Measurements from ENCODE around the gene PRSS56.

The PRSS56 gene

GRCh38 chr2:232511336-232511890 is 8.8 kb upstream of the PRSS56 start:
- DNase-seq (ENCODE audit: low spot score) = no peak
- POLR2A ChIA-PET (ENCODE audit: low non-redundant PET) = no interaction called here
- CTCF ChIA-PET = interaction anchor here (1.0 to 2.9 kb wide), 2 partner anchors 11 to 67 kb away, joined by 3 to 12 read pairs; no protein-coding TSS in a partner anchor

GRCh38 chr2:232512602-232513001 is 7.6 kb upstream of the PRSS56 start:
- CTCF ChIA-PET = interaction anchor here (0.6 to 2.9 kb wide), 2 partner anchors 9 to 57 kb away, joined by 4 to 12 read pairs; no protein-coding TSS in a partner anchor
- TF ChIP-seq, protein P1, sequence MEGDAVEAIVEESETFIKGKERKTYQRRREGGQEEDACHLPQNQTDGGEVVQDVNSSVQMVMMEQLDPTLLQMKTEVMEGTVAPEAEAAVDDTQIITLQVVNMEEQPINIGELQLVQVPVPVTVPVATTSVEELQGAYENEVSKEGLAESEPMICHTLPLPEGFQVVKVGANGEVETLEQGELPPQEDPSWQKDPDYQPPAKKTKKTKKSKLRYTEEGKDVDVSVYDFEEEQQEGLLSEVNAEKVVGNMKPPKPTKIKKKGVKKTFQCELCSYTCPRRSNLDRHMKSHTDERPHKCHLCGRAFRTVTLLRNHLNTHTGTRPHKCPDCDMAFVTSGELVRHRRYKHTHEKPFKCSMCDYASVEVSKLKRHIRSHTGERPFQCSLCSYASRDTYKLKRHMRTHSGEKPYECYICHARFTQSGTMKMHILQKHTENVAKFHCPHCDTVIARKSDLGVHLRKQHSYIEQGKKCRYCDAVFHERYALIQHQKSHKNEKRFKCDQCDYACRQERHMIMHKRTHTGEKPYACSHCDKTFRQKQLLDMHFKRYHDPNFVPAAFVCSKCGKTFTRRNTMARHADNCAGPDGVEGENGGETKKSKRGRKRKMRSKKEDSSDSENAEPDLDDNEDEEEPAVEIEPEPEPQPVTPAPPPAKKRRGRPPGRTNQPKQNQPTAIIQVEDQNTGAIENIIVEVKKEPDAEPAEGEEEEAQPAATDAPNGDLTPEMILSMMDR (conservative IDR thresholded peaks at IDR 0.05; ENCODE audit: low read depth) = no peak
- no peak for DNase-seq (ENCODE audit: low spot score)
- H3K27ac ChIP-seq = no peak overlapping the region
- POLR2A ChIA-PET (ENCODE audit: low non-redundant PET) = no interaction called here

More at GRCh38 chr2:232511336-232511890, 8.8 kb upstream of the PRSS56 start:
- no peak overlapping the region for H3K27ac ChIP-seq
- TF ChIP-seq, protein P1 (conservative IDR thresholded peaks at IDR 0.05; ENCODE audit: low read depth) = no peak

- DNase-seq (ENCODE audit: low spot score) = no peak
- TF ChIP-seq, protein P1 (conservative IDR thresholded peaks at IDR 0.05; ENCODE audit: low read depth) = no peak
- ChIA-PET CTCF (interaction anchor here (0.7 to 2.9 kb wide), 2 partner anchors 9 to 282 kb away, joined by 3 to 12 read pairs; no protein-coding TSS in a partner anchor), POLR2A (ENCODE audit: low non-redundant PET) (no interaction called here)
- H3K27ac ChIP-seq = no peak overlapping the region
Observed at GRCh38 chr2:232513353-232513752, 6.8 kb upstream of the PRSS56 start.

DNA sequence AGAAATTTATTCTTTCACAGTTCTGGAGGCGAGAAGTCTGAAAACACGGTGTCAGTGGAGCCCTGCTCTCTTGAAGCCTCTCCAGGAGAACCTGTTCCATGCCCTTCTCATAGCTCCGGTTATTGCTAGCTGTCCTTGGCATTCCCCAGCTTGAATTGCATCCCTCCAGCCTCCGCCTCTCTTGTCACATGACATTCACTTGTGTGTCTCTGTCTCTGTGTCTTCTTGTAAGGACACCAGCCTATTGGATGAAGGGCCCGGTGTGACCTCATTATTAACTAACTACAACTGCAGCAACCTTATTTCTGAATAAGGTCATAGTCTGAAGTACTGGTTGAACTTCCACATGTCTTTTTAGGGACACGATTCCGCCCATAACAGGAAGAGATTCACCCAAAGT is 4.5 kb upstream of the PRSS56 start:
- ChIA-PET CTCF (interaction anchor here (0.5 kb wide), 1 partner anchor 15 kb away, joined by 3 read pairs; no protein-coding TSS in a partner anchor), POLR2A (ENCODE audit: low non-redundant PET) (no interaction called here)
- no peak for DNase-seq (ENCODE audit: low spot score)
- H3K27ac ChIP-seq = no peak overlapping the region
- TF ChIP-seq, protein P1 (conservative IDR thresholded peaks at IDR 0.05; ENCODE audit: low read depth) = no peak

GRCh38 chr2:232516551-232516950 is 3.6 kb upstream of the PRSS56 start:
- POLR2A ChIA-PET (ENCODE audit: low non-redundant PET) = no interaction called here
- DNase-seq (ENCODE audit: low spot score) = no peak
- TF ChIP-seq, protein P1 (conservative IDR thresholded peaks at IDR 0.05; ENCODE audit: low read depth) = no peak
- CTCF ChIA-PET = no interaction called here
- no peak overlapping the region for H3K27ac ChIP-seq

- POLR2A ChIA-PET (ENCODE audit: low non-redundant PET) = no interaction called here
- no peak overlapping the region for H3K27ac ChIP-seq
- CTCF ChIA-PET = interaction anchor here (0.6 kb wide), 1 partner anchor 637 kb away, joined by 5 read pairs; no protein-coding TSS in a partner anchor
- no peak for DNase-seq (ENCODE audit: low spot score)
- TF ChIP-seq, protein P1 (conservative IDR thresholded peaks at IDR 0.05; ENCODE audit: low read depth) = no peak
Observed at GRCh38 chr2:232518844-232519243, 1.3 kb upstream of the PRSS56 start.

Data from RWPE1 (cell line).